IPS-15b (cell line): ENCODE measurements around the gene PAK1IP1.
A peak's percentile ranks its signal among the peaks of the same experiment; 100 is the strongest.
"Not testable (repeated sequence)": the region's sequence is repeated elsewhere in the genome, so short reads cannot be mapped to it uniquely, and the experiment has no call there.

Experiments used
- H3K27me3 ChIP-seq: one replicate; pipeline ENCODE4 v1.6.1; 2013; ENCODE audit warnings: low read length; ENCODE audit not compliant: control insufficient read depth, insufficient read depth
- H3K36me3 ChIP-seq: one replicate; pipeline ENCODE4 v1.6.1; 2013; ENCODE audit warnings: low read length; ENCODE audit not compliant: control insufficient read depth, insufficient read depth
- H3K4me1 ChIP-seq: one replicate; pipeline ENCODE4 v1.6.1; 2013; ENCODE audit warnings: mild to moderate bottlenecking, low read length; ENCODE audit not compliant: control insufficient read depth, insufficient read depth
- H3K4me3 ChIP-seq: one replicate; pipeline ENCODE4 v1.5.1; 2013; ENCODE audit warnings: low read depth, low read length
- H3K9ac ChIP-seq: one replicate; pipeline ENCODE4 v1.6.1; 2013; ENCODE audit warnings: low read depth, mild to moderate bottlenecking, low read length
- H3K9me3 ChIP-seq: one replicate; pipeline ENCODE4 v1.6.1; 2013; ENCODE audit warnings: mild to moderate bottlenecking, low read length; ENCODE audit not compliant: control insufficient read depth, insufficient read depth

The PAK1IP1 gene

GRCh38 chr6:10730254-10730653 is 35.5 kb downstream of the PAK1IP1 start:
- H3K9ac ChIP-seq: no peak overlapping the region
- peaks cover 28% of the 10 kb centered on the region for H3K36me3 ChIP-seq
- H3K4me1 ChIP-seq: no peaks in the 10 kb centered on the region
- H3K27me3 ChIP-seq: no peaks in the 10 kb centered on the region
- no peak overlapping the region for H3K4me3 ChIP-seq
- H3K9me3 ChIP-seq: no peaks in the 10 kb centered on the region

- H3K4me1 ChIP-seq: no peaks in the 10 kb centered on the region
- H3K4me3 ChIP-seq: no peak overlapping the region
- peaks cover 16% of the 10 kb centered on the region for H3K36me3 ChIP-seq
- H3K27me3 ChIP-seq: no peaks in the 10 kb centered on the region
- no peaks in the 10 kb centered on the region for H3K9me3 ChIP-seq
- H3K9ac ChIP-seq: no peak overlapping the region
Observed at GRCh38 chr6:10733151-10733715, 38.5 kb downstream of the PAK1IP1 start.

GRCh38 chr6:10733863-10734262 is 39.1 kb downstream of the PAK1IP1 start:
- no peaks in the 10 kb centered on the region for H3K9me3 ChIP-seq
- peaks cover 16% of the 10 kb centered on the region for H3K36me3 ChIP-seq
- no peaks in the 10 kb centered on the region for H3K4me1 ChIP-seq
- no peaks in the 10 kb centered on the region for H3K27me3 ChIP-seq
- no peak overlapping the region for H3K9ac ChIP-seq
- no peak overlapping the region for H3K4me3 ChIP-seq

DNA sequence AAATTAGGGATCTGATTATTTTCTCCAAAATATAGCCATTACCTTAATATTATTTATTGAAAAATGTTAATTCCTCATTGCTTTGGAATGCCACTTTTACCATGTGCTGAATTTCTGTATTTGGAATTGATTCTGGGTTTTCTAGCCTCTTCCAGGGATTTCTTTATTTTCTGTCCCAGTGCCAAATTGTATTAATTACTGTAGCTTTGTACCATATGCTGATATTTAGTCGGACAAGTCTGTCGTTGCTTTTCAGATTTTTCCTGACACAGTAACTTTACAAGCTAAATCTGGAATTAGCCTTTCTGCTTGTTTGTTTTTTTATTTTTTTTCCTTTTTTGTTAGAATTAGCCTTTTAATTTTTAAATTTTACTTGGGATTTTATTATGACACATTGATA is 42.0 kb downstream of the PAK1IP1 start:
- Histone ChIP-seq H3K4me3 (no peak overlapping the region), H3K9ac (no peak overlapping the region), H3K4me1 (no peaks in the 10 kb centered on the region), H3K27me3 (no peaks in the 10 kb centered on the region), H3K9me3 (no peaks in the 10 kb centered on the region), H3K36me3 (peaks cover 9% of the 10 kb centered on the region)

DNA sequence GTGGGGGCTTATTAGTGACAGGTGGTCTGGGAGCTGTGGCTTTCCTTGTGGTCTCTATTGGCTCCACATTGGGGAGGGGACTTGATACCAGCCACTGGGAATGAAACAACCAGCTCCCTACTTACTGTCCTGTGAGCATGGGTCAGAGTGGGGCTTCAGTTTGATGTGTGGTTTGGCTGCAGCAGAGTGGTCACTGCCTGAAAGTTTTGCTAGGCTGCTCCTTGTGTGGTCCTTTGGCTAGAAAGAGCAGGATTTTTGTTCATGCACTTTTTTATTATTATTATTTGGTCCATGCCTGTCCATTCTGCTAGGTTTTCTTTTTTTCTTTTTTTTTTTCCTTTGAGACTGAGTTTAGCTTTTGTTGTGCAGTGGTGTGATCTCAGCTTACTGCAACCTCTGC is 45.3 kb downstream of the PAK1IP1 start:
- H3K9ac ChIP-seq: no peak overlapping the region
- no peaks in the 10 kb centered on the region for H3K9me3 ChIP-seq
- no peaks in the 10 kb centered on the region for H3K27me3 ChIP-seq
- H3K36me3 ChIP-seq: no peaks in the 10 kb centered on the region
- no peak overlapping the region for H3K4me3 ChIP-seq
- peaks cover 5% of the 10 kb centered on the region for H3K4me1 ChIP-seq

- H3K27me3 ChIP-seq, H3K4me1 ChIP-seq, H3K36me3 ChIP-seq, H3K9ac ChIP-seq, H3K9me3 ChIP-seq, H3K4me3 ChIP-seq: not testable (repeated sequence)
Observed at GRCh38 chr6:10741643-10742042, 46.9 kb downstream of the PAK1IP1 start.

DNA sequence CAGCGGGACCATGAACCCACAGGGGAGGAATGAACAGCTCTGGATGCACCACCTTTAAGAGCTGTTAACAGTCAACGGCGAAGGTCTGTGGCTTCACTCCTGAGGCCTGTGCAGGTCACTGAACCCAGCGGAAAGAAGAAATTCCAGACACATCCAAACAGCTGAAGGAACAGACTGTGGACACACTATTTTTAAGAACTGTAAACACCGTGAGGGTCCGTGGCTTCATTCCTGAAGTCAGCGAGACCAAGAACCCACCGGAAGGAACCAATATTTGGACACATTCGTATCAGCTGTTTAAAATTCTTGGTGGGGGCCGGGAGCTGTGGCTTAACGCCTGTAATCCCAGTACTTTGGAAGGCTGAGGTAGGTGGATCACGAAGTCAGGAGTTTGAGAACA is 47.5 kb downstream of the PAK1IP1 start:
- Histone ChIP-seq H3K27me3 (no peaks in the 10 kb centered on the region), H3K9ac (no peak overlapping the region), H3K4me1 (peaks cover 12% of the 10 kb centered on the region), H3K4me3 (no peak overlapping the region), H3K9me3 (no peaks in the 10 kb centered on the region), H3K36me3 (no peaks in the 10 kb centered on the region)

GRCh38 chr6:10743515-10743914 is 48.7 kb downstream of the PAK1IP1 start:
- peaks cover 14% of the 10 kb centered on the region for H3K4me1 ChIP-seq
- no peaks in the 10 kb centered on the region for H3K9me3 ChIP-seq
- no peak overlapping the region for H3K4me3 ChIP-seq
- no peaks in the 10 kb centered on the region for H3K36me3 ChIP-seq
- H3K27me3 ChIP-seq: no peaks in the 10 kb centered on the region
- H3K9ac ChIP-seq: no peak overlapping the region

DNA sequence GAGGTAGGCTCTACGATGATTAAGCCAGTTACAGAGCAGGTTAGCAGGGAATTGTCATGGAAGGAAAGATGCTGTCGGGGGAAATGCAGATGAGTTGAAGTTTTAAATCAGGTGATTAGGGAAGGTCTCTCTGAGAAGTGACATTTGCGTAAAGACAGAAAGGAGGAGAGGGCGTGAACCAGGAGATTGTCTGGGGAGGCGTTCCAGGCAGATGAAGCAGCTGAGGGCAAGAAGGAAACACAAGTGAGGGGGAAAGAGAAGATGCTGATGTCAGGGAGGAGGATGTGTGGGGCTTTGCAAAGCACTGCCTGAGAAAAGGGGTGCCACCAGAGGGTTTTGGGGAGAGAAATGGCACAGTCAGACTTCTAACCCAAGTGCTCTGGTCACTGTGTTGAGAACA is 50.3 kb downstream of the PAK1IP1 start:
- Histone ChIP-seq H3K27me3 (no peaks in the 10 kb centered on the region), H3K36me3 (no peaks in the 10 kb centered on the region)

GRCh38 chr6:10746915-10747250 is 52.1 kb downstream of the PAK1IP1 start:
- Histone ChIP-seq H3K9ac (no peak overlapping the region), H3K4me3 (peak overlapping the region; percentile 43), H3K9me3 (no peaks in the 10 kb centered on the region), H3K36me3 (peaks cover 4% of the 10 kb centered on the region), H3K4me1 (peaks cover 16% of the 10 kb centered on the region), H3K27me3 (no peaks in the 10 kb centered on the region)

More for the DNA sequence above, 50.3 kb downstream of the PAK1IP1 start:
- Histone ChIP-seq H3K9me3 (no peaks in the 10 kb centered on the region), H3K9ac (no peak overlapping the region), H3K4me3 (no peak overlapping the region), H3K4me1 (peaks cover 16% of the 10 kb centered on the region)

- Histone ChIP-seq H3K27me3 (no peaks in the 10 kb centered on the region), H3K4me3 (peak within 1 kb of the TSS; percentile 70), H3K4me1 (peaks cover 16% of the 10 kb centered on the region)
Observed at GRCh38 chr6:10747251-10747972, 52.6 kb downstream of the PAK1IP1 start, which contains the start of gene TMEM14B. Gene TMEM14B (plus strand): TSS chr6:10747805. CDS start chr6:10749246, 1,441 bp downstream.

DNA sequence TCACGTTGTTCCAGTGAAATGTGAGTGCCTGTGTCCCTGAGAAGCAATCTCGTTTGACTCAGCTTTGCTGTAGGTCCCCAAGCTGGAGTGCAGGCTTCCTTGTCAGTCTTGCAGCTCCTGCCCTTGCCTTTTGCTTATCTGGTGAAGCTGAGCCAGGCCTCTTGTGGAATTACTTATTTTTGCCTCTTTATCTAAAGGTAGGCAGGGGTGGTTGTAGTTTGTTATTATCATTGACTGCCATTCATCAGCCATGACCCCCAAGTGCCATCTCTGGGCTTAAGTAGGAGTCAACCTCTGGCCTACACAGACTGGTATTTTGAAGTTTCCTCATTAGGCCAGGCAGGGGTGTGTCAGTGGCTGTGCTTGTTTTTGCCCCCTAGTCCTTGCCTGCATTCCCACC is 55.0 kb downstream of the PAK1IP1 start:
- H3K9me3 ChIP-seq: no peaks in the 10 kb centered on the region
- no peaks in the 10 kb centered on the region for H3K27me3 ChIP-seq
- H3K36me3 ChIP-seq: peaks cover 8% of the 10 kb centered on the region
- H3K9ac ChIP-seq: peak overlapping the region; percentile 26
- H3K4me3 ChIP-seq: no peak overlapping the region
- H3K4me1 ChIP-seq: peaks cover 15% of the 10 kb centered on the region

More at GRCh38 chr6:10747251-10747972, 52.6 kb downstream of the PAK1IP1 start, which contains the start of gene TMEM14B:
- H3K9ac ChIP-seq: peak within 1 kb of the TSS; percentile 84
- peaks cover 4% of the 10 kb centered on the region for H3K36me3 ChIP-seq
- no peaks in the 10 kb centered on the region for H3K9me3 ChIP-seq
